CD14-positive monocyte (primary cell): ENCODE measurements around the gene DNAI1. TPM values are rescaled to one million over a fixed set of nuclear protein-coding genes. Genes with fewer than 3 reads are reported as not detected.

ENCODE experiments used
- DNase-seq, 3 donors: peaks; one replicate each; pipeline ENCODE4 v3.0.0-alpha.2; 2011 to 2022
- H2AFZ ChIP-seq: 2 replicates; pipeline ENCODE4 v1.6.0; 2012; ENCODE audit warnings: mild to moderate bottlenecking, low read depth, low read length, inconsistent platforms; ENCODE audit not compliant: insufficient read depth, poor library complexity, severe bottlenecking
- H3K27ac ChIP-seq, 2 donors: 1 replicate in 1 of 2; 2 replicates in 1 of 2; pipeline ENCODE4 v1.5.1; 2012 to 2013; ENCODE audit warnings: low read length in 2 of 2, control low read depth in 1 of 2, inconsistent platforms in 1 of 2, low read depth in 1 of 2, mild to moderate bottlenecking in 1 of 2
- H3K27me3 ChIP-seq, 2 donors: one replicate each; pipeline versions ENCODE4 v1.6.0 to v1.6.1; 2011 to 2013; ENCODE audit warnings: low read length in 2 of 2; ENCODE audit not compliant: control insufficient read depth in 2 of 2, insufficient read depth in 2 of 2
- H3K36me3 ChIP-seq, 2 donors: replicated peaks in 1 of 2; 1 replicate in 1 of 2; 2 replicates in 1 of 2; pipeline versions ENCODE4 v1.5.1 to v1.6.1; 2012 to 2013; ENCODE audit warnings: low read length in 2 of 2, control low read depth in 1 of 2, inconsistent platforms in 1 of 2, mild to moderate bottlenecking in 1 of 2; ENCODE audit not compliant: insufficient read depth in 2 of 2, control insufficient read depth in 1 of 2
- H3K4me1 ChIP-seq, 2 donors: 1 replicate in 1 of 2; 2 replicates in 1 of 2; pipeline versions ENCODE4 v1.5.1 to v1.6.1; 2012 to 2013; ENCODE audit warnings: low read length in 2 of 2, control low read depth in 1 of 2, inconsistent platforms in 1 of 2, mild to moderate bottlenecking in 1 of 2, moderate library complexity in 1 of 2; ENCODE audit not compliant: insufficient read depth in 2 of 2, control insufficient read depth in 1 of 2
- H3K4me2 ChIP-seq: replicated peaks from 2 replicates; pipeline ENCODE3; 2012; ENCODE audit warnings: low read length, moderate library complexity, mild to moderate bottlenecking; ENCODE audit not compliant: poor library complexity, severe bottlenecking; ENCODE audit errors: extremely low read depth
- H3K4me3 ChIP-seq, 3 experiments: fragments of 200-600 bp in 1 of 3; sonication (generic) in 1 of 3; replicated peaks in 1 of 3; 1 replicate in 2 of 3; 2 replicates in 1 of 3; pipeline ENCODE4 v1.5.1; 2011 to 2013; ENCODE audit warnings: low read length in 3 of 3, mild to moderate bottlenecking in 3 of 3, control low read depth in 2 of 3, low read depth in 2 of 3, inconsistent platforms in 1 of 3, moderate library complexity in 1 of 3
- H3K79me2 ChIP-seq: 2 replicates; pipeline ENCODE4 v1.6.0; 2012; ENCODE audit warnings: mild to moderate bottlenecking, control low read depth, inconsistent platforms, low read length, moderate library complexity; ENCODE audit not compliant: insufficient read depth
- H3K9ac ChIP-seq: 2 replicates; pipeline ENCODE4 v1.6.0; 2017; ENCODE audit warnings: low read length, mild to moderate bottlenecking; ENCODE audit not compliant: insufficient read depth, poor library complexity, severe bottlenecking
- H3K9me3 ChIP-seq, 2 donors: replicated peaks in 1 of 2; 1 replicate in 1 of 2; 2 replicates in 1 of 2; pipeline versions ENCODE4 v1.5.1 to v1.6.1; 2012 to 2013; ENCODE audit warnings: low read length in 2 of 2, control low read depth in 1 of 2; ENCODE audit not compliant: control insufficient read depth in 1 of 2, insufficient read depth in 1 of 2
- H4K20me1 ChIP-seq: 2 replicates; pipeline ENCODE4 v1.6.0; 2012; ENCODE audit warnings: mild to moderate bottlenecking, low read length, control low read depth, moderate library complexity; ENCODE audit not compliant: insufficient read depth
- H3K27ac Mint-ChIP-seq, 7 donors: one replicate each; pipeline ENCODE4 v1.8.0; 2020; ENCODE audit warnings: mild to moderate bottlenecking in 7 of 7, mixed read lengths in 7 of 7, moderate library complexity in 6 of 7, inconsistent platforms in 2 of 7
- H3K27me3 Mint-ChIP-seq, 3 donors: one replicate each; pipeline ENCODE4 v1.8.0; 2021 to 2022; ENCODE audit warnings: low read depth in 3 of 3, mild to moderate bottlenecking in 3 of 3, mixed read lengths in 3 of 3, moderate library complexity in 3 of 3, inconsistent platforms in 1 of 3
- H3K36me3 Mint-ChIP-seq, 2 donors: one replicate each; pipeline ENCODE4 v1.8.0; 2020; ENCODE audit warnings: mixed read lengths in 2 of 2, inconsistent platforms in 1 of 2, mild to moderate bottlenecking in 1 of 2
- H3K4me1 Mint-ChIP-seq: one replicate; pipeline ENCODE4 v1.8.0; 2020; ENCODE audit warnings: mild to moderate bottlenecking, mixed read lengths
- H3K4me3 Mint-ChIP-seq, 2 donors: one replicate each; pipeline ENCODE4 v1.8.0; 2020; ENCODE audit warnings: mild to moderate bottlenecking in 2 of 2, mixed read lengths in 2 of 2, moderate library complexity in 1 of 2
- H3K9me3 Mint-ChIP-seq, 7 donors: one replicate each; pipeline ENCODE4 v1.8.0; 2020 to 2022; ENCODE audit warnings: mixed read lengths in 7 of 7, mild to moderate bottlenecking in 6 of 7, moderate library complexity in 6 of 7, inconsistent platforms in 2 of 7
- CTCF ChIP-seq: fragments of 200-600 bp; IDR thresholded peaks from one replicate; pipeline ENCODE4 v1.8.0; 2022; ENCODE audit warnings: antibody characterized with exemption, mild to moderate bottlenecking
- WGBS: methylation state at CpG from one replicate; pipeline ENCODE4 v1.1.5; 2013; ENCODE audit warnings: missing lambda C conversion rate; ENCODE audit not compliant: insufficient coverage; 5-methylcytosine and 5-hydroxymethylcytosine counted together
- intact Hi-C, 2 donors: fragments of 100-400 bp; cut with micrococcal nuclease; formaldehyde crosslinking; loops; one replicate each; pipeline versions ENCODE4 v1.15.0 to v1.15.1; 2023
- polyA plus RNA-seq, 3 donors: library from polyadenylated mRNA; depleted of rRNA in 1 of 3; unstranded in 2 of 3; stranded (reverse) in 1 of 3; fragments of 300-500 nt in 2 of 3; fragments of >200 nt in 1 of 3; fragmentation: Illumina TruSeq in 2 of 3; gene quantifications; 1 replicate in 2 of 3; 2 replicates in 1 of 3; pipeline ENCODE4 v1.2.3, GENCODE V29; 2012 to 2021

Gene DNAI1
- polyA plus RNA-seq, 3 donors: not detected

GRCh38 chr9:34490360-34490759, 31.8 kb downstream of the DNAI1 start:
- Histone ChIP-seq H4K20me1 (no peaks in the 10 kb centered on the region), H3K27ac (no peak overlapping the region), H3K36me3 (no peaks in the 10 kb centered on the region), H3K4me2 (no peak overlapping the region), H3K27me3 (peaks cover 0 to 5% of the 10 kb centered on the region in 2 donors), H2AFZ (no peak overlapping the region), H3K9me3 (no peaks in the 10 kb centered on the region), H3K4me3 (no peak overlapping the region), H3K79me2 (no peaks in the 10 kb centered on the region), H3K9ac (no peak overlapping the region), H3K4me1 (no peaks in the 10 kb centered on the region)
- no peak for DNase-seq
- Mint-ChIP-seq H3K4me3 (no peak overlapping the region), H3K9me3 (no peaks in the 10 kb centered on the region), H3K27ac (no peak overlapping the region), H3K27me3 (peaks cover 7 to 14% (median 8%) of the 10 kb centered on the region in 3 donors), H3K4me1 (no peaks in the 10 kb centered on the region), H3K36me3 (no peaks in the 10 kb centered on the region)
- WGBS: 100% methylated on average over 1 of the region's 1 CpG
- TF ChIP-seq CTCF: no peak
- intact Hi-C loops: no loop called here

GRCh38 chr9:34490760-34491159, 32.2 kb downstream of the DNAI1 start:
- Histone ChIP-seq H3K4me3 (no peak overlapping the region), H4K20me1 (no peaks in the 10 kb centered on the region), H3K27me3 (peaks cover 0 to 5% of the 10 kb centered on the region in 2 donors), H3K9me3 (no peaks in the 10 kb centered on the region), H3K9ac (no peak overlapping the region), H3K4me2 (no peak overlapping the region), H2AFZ (no peak overlapping the region), H3K79me2 (no peaks in the 10 kb centered on the region), H3K4me1 (no peaks in the 10 kb centered on the region), H3K27ac (no peak overlapping the region), H3K36me3 (no peaks in the 10 kb centered on the region)
- intact Hi-C loops: no loop called here
- DNase-seq: no peak
- Mint-ChIP-seq H3K9me3 (no peaks in the 10 kb centered on the region), H3K27ac (no peak overlapping the region), H3K27me3 (peaks cover 7 to 13% (median 8%) of the 10 kb centered on the region in 3 donors), H3K36me3 (no peaks in the 10 kb centered on the region), H3K4me3 (no peak overlapping the region), H3K4me1 (no peaks in the 10 kb centered on the region)
- WGBS: 80% methylated on average over 3 of the region's 3 CpGs
- TF ChIP-seq CTCF: no peak
